Adrenal gland (tissue), 5 donors: ENCODE measurements around the gene CDH4.

Experiments used
- CTCF ChIP-seq, 6 experiments: fragments of 450-650 bp in 4 of 6; fragments of 200-600 bp in 2 of 6; sonication (generic) in 1 of 6; IDR thresholded peaks; 1 replicate in 5 of 6; 2 replicates in 1 of 6; pipeline versions ENCODE4 v1.5.1 to v1.8.0; 2016 to 2021; ENCODE audit warnings: antibody characterized with exemption in 6 of 6, mild to moderate bottlenecking in 2 of 6, moderate library complexity in 1 of 6
- POLR2A ChIP-seq, 2 donors: fragments of 450-650 bp; IDR thresholded peaks; one replicate each; pipeline ENCODE4 v1.6.1; 2017; ENCODE audit warnings: antibody characterized with exemption in 2 of 2, mild to moderate bottlenecking in 2 of 2, moderate library complexity in 1 of 2
- donor health status: DM: no; HTN: no; CAD: no.

- TF ChIP-seq CTCF (IDR thresholded peaks at IDR 0.05) (no peak), POLR2A (IDR thresholded peaks at IDR 0.05) (no peak)
Observed at GRCh38 chr20:61723529-61724257, 471.6 kb downstream of the CDH4 start.
